Thyroid gland (tissue), 4 donors: ENCODE data around the gene PCNP. TPM values are rescaled to one million over a fixed set of nuclear protein-coding genes. Genes with fewer than 3 reads are reported as not detected.
"Not testable (repeated sequence)": the region's sequence is repeated elsewhere in the genome, so short reads cannot be mapped to it uniquely, and the experiment has no call there.

Experiments used
- DNase-seq, 2 donors: peaks; one replicate each; pipeline ENCODE4 v3.0.0-alpha.2; 2019
- H3K27ac ChIP-seq, 3 donors: fragments of 200-600 bp; sonication (generic); 1 replicate in 2 of 3; 2 replicates in 1 of 3; pipeline ENCODE4 v1.5.1; 2016 to 2019; ENCODE audit warnings: mild to moderate bottlenecking in 1 of 3, moderate library complexity in 1 of 3
- H3K27me3 ChIP-seq: fragments of 200-600 bp; sonication (generic); one replicate; pipeline ENCODE4 v1.5.1; 2019
- H3K36me3 ChIP-seq, 2 donors: fragments of 200-600 bp; sonication (generic); one replicate each; pipeline ENCODE4 v1.5.1; 2016 to 2019
- H3K4me1 ChIP-seq, 2 donors: fragments of 200-600 bp; sonication (generic); one replicate each; pipeline ENCODE4 v1.5.1; 2017 to 2019
- H3K4me3 ChIP-seq, 3 donors: fragments of 200-600 bp; sonication (generic); replicated peaks in 1 of 3; 1 replicate in 2 of 3; 2 replicates in 1 of 3; pipeline ENCODE4 v1.5.1; 2016; ENCODE audit warnings: mild to moderate bottlenecking in 1 of 3
- H3K9me3 ChIP-seq: fragments of 200-600 bp; sonication (generic); one replicate; pipeline ENCODE4 v1.5.1; 2017
- CTCF ChIP-seq, 6 experiments: fragments of 200-600 bp in 3 of 6; fragments of 450-650 bp in 3 of 6; sonication (generic) in 3 of 6; IDR thresholded peaks; one replicate each; pipeline ENCODE4 v1.5.1; 2016 to 2019; ENCODE audit warnings: antibody characterized with exemption in 6 of 6, mild to moderate bottlenecking in 2 of 6, inconsistent platforms in 1 of 6, moderate library complexity in 1 of 6
- POLR2A ChIP-seq, 2 donors: fragments of 450-650 bp; IDR thresholded peaks; one replicate each; pipeline ENCODE4 v1.6.1; 2017; ENCODE audit warnings: antibody characterized with exemption in 2 of 2, mild to moderate bottlenecking in 2 of 2, moderate library complexity in 1 of 2
- WGBS, 2 donors: methylation state at CpG; one replicate each; pipeline ENCODE4 v1.1.5; 2017; 5-methylcytosine and 5-hydroxymethylcytosine counted together
- intact Hi-C: fragments of 100-400 bp; cut with DNase I; formaldehyde crosslinking; loops from one replicate; pipeline ENCODE4 v1.15.1; 2023
- total RNA-seq, 4 donors: library from RNA; depleted of rRNA; stranded (reverse); fragments of >200 nt; gene quantifications; one replicate each; pipeline ENCODE4 v1.2.3, GENCODE V29; 2016

Gene PCNP
- total RNA-seq, 4 donors from 2014 or later = 93.4 to 145 (median 123) TPM

DNA sequence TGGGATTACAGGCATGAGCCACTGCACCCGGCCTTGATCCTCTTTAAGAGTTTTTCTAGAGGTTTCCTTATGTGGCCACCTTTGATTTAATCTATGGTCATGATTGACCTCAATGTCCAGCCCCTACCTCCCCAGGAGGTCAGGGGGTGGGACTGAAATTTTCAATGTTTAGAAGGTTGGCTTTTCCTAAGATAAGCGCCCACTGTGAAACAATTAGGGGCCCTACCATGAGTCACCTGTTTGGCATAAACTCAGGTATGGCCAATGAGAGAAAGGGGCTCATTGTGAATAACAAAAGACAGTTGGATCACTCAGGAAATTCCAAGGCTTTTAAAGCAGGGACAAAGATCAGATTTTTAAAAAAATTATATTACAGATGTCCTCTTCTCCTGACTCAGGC is 51.9 kb downstream of the PCNP start:
- TF ChIP-seq CTCF (IDR thresholded peaks at IDR 0.05) (no peak), POLR2A (IDR thresholded peaks at IDR 0.05) (no peak)
- no peaks in the 10 kb centered on the region for H3K27me3 ChIP-seq
- H3K4me3 ChIP-seq = no peak overlapping the region
- WGBS, 2 donors = 86 to 91% methylated on average over 2 of the region's 2 CpGs
- H3K9me3 ChIP-seq = no peaks in the 10 kb centered on the region
- no peaks in the 10 kb centered on the region for H3K4me1 ChIP-seq
- no peaks in the 10 kb centered on the region for H3K36me3 ChIP-seq
- DNase-seq = no peak
- intact Hi-C loops = no loop called here
- no peak overlapping the region for H3K27ac ChIP-seq

DNA sequence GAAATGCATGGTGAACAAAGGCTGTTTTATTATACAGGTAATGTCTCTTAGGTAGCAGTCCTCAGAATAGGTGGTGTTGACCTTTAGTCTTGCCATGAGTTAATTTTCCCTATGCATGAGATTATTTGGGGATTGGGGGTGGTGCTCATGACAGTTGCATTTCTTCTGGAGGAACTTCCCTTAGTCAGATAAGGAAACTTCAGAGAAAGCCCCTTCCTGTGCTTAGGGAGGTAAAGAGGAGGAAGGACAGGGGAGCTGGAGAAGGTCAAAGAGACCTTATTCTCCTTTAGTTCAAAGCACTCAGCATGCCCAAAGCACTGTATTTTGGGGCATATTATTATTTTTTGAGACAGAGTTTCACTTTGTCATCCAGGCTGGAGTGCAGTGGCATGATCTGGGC is 55.2 kb downstream of the PCNP start:
- no peak for TF ChIP-seq POLR2A (IDR thresholded peaks at IDR 0.05)
- TF ChIP-seq CTCF (IDR thresholded peaks at IDR 0.05) = no peak

DNA sequence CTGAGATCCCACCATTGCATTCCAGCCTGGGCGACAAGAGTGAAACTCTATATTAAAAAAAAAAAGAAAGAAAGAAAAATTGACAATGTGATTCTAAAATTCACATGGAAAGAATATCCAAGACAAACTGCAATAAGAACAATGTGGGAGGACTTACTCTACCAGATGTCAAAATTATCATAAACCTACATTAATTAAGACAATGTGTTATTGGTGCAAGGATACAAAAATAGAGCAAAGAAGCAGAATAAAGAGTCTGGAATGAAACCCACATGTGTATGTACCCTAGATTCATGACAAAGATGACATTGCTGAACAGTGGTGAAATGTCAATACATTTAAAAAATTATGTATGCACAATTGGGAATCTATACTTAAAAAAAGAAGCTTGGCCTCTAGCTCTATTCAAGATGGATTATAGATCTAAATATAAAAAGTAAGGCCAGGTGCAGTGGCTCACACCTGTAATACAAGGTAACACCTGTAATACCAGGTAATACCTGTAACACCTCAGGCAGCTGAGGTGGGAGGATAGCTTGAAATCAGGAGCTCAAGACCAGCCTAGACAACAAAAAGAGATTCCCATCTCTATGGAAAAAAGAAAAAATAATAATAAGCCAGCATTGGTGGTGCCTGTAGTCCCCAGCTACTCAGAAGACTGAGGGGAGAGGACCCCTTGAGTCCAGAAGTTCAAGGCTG is 57.3 kb downstream of the PCNP start:
- no peak overlapping the region for H3K4me3 ChIP-seq
- DNase-seq = no peak
- H3K36me3 ChIP-seq = no peaks in the 10 kb centered on the region
- intact Hi-C loops = no loop called here
- no peaks in the 10 kb centered on the region for H3K4me1 ChIP-seq
- 92 to 96% methylated on average over 1 of the region's 1 CpG for WGBS, 2 donors
- H3K27ac ChIP-seq = no peak overlapping the region
- no peak for TF ChIP-seq POLR2A (IDR thresholded peaks at IDR 0.05)
- TF ChIP-seq CTCF (IDR thresholded peaks at IDR 0.05) = no peak
- no peaks in the 10 kb centered on the region for H3K9me3 ChIP-seq
- no peaks in the 10 kb centered on the region for H3K27me3 ChIP-seq

More for the DNA sequence above, 55.2 kb downstream of the PCNP start:
- DNase-seq = no peak
- Histone ChIP-seq H3K27ac (no peak overlapping the region), H3K4me1 (no peaks in the 10 kb centered on the region), H3K27me3 (no peaks in the 10 kb centered on the region), H3K36me3 (no peaks in the 10 kb centered on the region), H3K4me3 (no peak overlapping the region), H3K9me3 (no peaks in the 10 kb centered on the region)
- intact Hi-C loops = no loop called here

DNA sequence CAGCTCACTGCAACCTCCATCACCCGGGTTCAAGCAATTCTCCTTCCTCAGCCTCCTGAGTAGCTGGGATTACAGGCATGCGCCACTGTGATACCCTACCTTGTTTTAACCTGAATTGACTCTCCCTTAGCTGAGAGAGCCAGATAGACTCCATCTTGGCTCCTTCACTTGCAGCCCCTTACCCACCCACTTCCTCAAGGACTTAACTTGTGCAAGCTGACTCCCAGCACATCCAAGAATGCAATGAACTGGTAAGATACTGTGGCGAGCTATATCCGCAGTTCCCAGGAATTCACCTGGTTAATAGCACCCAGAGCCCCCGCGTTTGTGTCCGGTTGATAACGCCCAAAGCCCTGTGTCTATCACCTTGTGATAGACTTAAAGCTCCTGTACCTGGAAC is 58.0 kb downstream of the PCNP start:
- H3K36me3 ChIP-seq, DNase-seq, H3K27me3 ChIP-seq, intact Hi-C loops, H3K4me1 ChIP-seq, H3K4me3 ChIP-seq, H3K9me3 ChIP-seq, H3K27ac ChIP-seq: not testable (repeated sequence)
- WGBS, 2 donors = 89% methylated on average over 8 of the region's 8 CpGs

GRCh38 chr3:101632586-101632985 is 58.6 kb downstream of the PCNP start:
- H3K4me1 ChIP-seq = no peaks in the 10 kb centered on the region
- DNase-seq = no peak
- no peaks in the 10 kb centered on the region for H3K36me3 ChIP-seq
- no peaks in the 10 kb centered on the region for H3K27me3 ChIP-seq
- H3K27ac ChIP-seq = no peak overlapping the region
- TF ChIP-seq POLR2A (IDR thresholded peaks at IDR 0.05) (no peak), CTCF (IDR thresholded peaks at IDR 0.05) (no peak)
- no peaks in the 10 kb centered on the region for H3K9me3 ChIP-seq
- WGBS, 2 donors = 72 to 87% methylated on average over 11 of the region's 11 CpGs
- intact Hi-C loops = no loop called here
- no peak overlapping the region for H3K4me3 ChIP-seq
